Activated CD8-positive, alpha-beta memory T cell treated with anti-CD3 and anti-CD28 coated beads for 36 hours (primary cell): ENCODE measurements around the gene TSHZ1. TPM values are rescaled to one million over a fixed set of nuclear protein-coding genes. Genes with fewer than 3 reads are reported as not detected.

Experiments
- CTCF ChIA-PET: fragments of 350-600 bp; sonication (Branson Sonifier 250); formaldehyde crosslinking; loops from one replicate; lab custom pipeline; 2021; ENCODE audit warnings: antibody characterized with exemption; lab: Charles Lee
- POLR2A ChIA-PET: fragments of 350-600 bp; sonication (Branson Sonifier 250); formaldehyde crosslinking; loops from one replicate; lab custom pipeline; 2021; ENCODE audit warnings: antibody characterized with exemption; lab: Charles Lee
- total RNA-seq, 2 experiments: library from RNA; stranded (reverse); gene quantifications; one replicate each; pipeline ENCODE4 v1.2.3, GENCODE V29; 2021

Gene TSHZ1
- total RNA-seq, 2 experiments from 2014 or later = 14.8 to 15.0 TPM

DNA sequence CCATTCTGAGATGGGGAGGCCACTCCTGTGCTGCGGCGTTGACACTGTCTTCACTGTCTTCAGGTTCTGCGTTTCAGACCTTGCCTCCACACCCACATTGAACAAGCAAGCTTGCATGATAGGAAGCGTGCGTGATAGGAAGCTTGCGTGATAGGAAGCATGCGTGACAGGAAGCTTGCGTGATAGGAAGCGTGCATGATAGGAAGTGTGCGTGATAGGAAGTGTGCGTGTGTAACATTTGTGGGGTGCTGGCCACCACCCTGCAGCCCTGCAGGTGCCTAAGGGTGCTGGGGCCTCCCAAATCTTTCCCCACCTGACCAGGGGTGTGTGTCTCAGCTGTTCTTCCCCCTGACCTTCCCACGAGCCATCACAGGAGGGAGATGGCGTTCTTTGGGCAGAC is 25.3 kb downstream of the TSHZ1 start:
- ChIA-PET CTCF (no interaction called here), POLR2A (no interaction called here)

- POLR2A ChIA-PET = interaction anchor here (0.6 kb wide), 1 partner anchor 28 kb away, joined by 4 read pairs; the partner anchor contains the start of gene TSHZ1
- CTCF ChIA-PET = no interaction called here
These were observed 27.5 kb downstream of the TSHZ1 start for GRCh38 chr18:75238100-75238499.

DNA sequence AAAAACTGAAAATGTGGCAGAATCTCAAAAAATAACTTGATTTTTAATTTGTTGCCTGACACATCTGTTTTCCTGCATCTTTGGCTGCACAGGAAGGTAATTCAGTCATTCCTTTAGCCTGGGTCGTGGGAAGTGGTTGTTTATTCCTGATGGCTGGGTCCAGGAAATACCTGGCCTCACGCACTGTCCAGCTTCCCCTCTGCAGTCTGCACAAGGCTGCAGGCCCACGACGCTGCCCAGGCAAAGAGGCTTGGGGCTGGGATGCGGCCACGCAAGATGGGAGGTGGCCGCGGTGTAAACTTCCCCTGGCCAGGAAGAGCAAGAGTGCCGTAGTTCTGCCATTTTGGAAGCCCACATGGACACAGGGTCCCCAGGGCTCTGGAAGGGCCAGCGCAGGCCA is 28.2 kb downstream of the TSHZ1 start:
- CTCF ChIA-PET = no interaction called here
- POLR2A ChIA-PET = no interaction called here

GRCh38 chr18:75240433-75240832 is 29.8 kb downstream of the TSHZ1 start:
- CTCF ChIA-PET = no interaction called here
- POLR2A ChIA-PET = no interaction called here

DNA sequence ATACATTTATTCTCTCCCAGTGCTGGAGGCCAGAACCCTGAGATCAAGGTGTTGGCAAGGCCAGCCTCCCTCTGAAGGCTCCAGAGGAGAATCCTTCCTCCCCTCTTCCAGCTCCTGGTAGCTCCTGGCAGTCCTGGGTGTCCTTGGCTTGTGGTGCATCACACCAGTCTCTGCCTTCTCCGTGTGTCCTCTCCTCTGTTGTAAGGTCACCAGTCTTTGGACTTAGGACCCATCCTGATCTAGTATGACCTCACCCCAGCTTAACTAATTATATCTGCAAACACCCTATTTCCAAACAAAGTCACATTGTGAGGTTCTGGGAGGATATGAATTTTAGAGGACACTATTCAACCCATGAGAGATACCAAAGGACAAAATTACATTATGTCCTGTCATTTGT is 31.1 kb downstream of the TSHZ1 start:
- POLR2A ChIA-PET = no interaction called here
- CTCF ChIA-PET = no interaction called here

- CTCF ChIA-PET = interaction anchor here (0.6 to 1.2 kb wide), 2 partner anchors 48 to 376 kb away, joined by 3 to 4 read pairs; no protein-coding TSS in a partner anchor
- POLR2A ChIA-PET = no interaction called here
These were observed 34.0 kb downstream of the TSHZ1 start for GRCh38 chr18:75244351-75245313.

DNA sequence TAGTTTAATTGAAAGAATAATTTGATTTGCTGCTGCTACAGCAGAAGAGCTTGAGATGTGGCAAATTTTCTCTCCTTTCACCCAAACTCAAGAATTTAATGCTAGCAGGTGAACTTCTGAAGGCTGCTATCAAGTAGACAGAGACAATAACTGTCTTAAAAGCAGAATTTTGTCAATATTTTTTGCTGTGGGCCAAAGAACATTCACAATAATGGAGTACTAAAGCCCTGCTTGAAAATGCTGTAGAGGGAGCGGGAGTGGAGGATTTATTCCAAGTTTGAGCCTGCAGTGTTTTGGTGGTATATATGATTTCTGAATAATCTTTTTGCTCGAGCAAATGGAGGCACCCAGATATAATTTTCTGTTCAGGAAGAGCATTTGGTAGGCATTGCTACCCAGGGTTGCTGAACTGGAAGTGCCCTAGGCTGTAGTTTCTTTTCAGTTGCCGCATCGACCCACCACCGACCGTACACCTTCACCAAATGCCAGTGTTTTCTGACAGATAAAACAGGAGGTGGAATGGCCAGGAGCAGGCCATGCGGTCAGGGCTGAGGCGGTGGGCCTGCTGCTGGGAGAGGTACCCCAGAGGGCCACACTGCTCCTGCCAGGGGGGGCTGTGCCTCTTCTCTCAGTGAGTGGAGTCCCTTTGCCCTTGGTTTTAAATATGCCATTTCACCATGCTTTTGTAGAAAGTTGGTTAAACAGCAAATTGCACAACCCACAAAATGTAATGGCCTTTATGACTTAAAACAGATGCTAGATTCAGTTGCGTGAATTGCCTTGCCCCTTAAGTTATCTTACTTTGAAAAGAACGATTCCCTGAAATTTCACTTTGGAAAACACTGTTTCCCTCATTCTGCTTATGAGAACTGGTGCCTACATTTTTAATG is 36.4 kb downstream of the TSHZ1 start:
- ChIA-PET CTCF (no interaction called here), POLR2A (interaction anchor here (0.6 kb wide), 1 partner anchor 430 kb away, joined by 3 read pairs; no protein-coding TSS in a partner anchor)

DNA sequence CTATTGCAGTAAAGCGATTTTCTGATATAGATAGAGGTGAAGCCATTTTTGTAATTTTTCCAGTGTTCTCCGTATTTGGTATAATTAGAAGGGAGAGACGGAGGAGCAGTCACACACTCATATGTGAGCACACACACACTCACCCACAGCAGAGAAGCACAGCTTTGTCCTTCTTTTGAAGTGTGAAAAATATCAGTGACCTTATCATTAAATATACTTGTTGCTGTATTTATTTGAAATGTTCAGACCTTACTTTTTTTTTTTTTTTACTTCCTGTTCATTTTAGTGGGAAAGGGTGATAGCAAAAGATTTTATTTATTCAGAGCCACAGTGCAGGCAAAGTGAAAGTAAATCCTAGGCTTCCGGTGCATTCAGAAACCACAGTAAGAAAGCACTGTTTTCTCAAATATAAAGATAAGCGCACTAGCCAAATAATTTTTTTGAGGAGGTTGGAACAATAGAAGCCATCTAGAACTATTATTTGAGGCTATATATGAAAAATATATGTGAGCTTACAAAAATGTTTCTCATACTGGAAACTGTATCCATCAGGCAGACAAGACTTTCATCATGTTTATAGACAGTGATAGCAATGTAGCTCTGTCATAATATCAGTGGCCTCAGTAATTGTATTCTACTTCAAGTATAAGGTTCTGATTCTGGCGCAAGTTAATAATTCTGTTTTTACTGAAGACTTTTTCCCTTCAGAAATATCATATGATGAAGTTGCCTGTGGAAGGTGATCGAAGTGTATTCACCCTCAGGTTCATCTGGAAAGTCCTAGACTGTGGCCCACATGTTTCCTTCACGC is 37.2 kb downstream of the TSHZ1 start:
- ChIA-PET CTCF (no interaction called here), POLR2A (no interaction called here)

DNA sequence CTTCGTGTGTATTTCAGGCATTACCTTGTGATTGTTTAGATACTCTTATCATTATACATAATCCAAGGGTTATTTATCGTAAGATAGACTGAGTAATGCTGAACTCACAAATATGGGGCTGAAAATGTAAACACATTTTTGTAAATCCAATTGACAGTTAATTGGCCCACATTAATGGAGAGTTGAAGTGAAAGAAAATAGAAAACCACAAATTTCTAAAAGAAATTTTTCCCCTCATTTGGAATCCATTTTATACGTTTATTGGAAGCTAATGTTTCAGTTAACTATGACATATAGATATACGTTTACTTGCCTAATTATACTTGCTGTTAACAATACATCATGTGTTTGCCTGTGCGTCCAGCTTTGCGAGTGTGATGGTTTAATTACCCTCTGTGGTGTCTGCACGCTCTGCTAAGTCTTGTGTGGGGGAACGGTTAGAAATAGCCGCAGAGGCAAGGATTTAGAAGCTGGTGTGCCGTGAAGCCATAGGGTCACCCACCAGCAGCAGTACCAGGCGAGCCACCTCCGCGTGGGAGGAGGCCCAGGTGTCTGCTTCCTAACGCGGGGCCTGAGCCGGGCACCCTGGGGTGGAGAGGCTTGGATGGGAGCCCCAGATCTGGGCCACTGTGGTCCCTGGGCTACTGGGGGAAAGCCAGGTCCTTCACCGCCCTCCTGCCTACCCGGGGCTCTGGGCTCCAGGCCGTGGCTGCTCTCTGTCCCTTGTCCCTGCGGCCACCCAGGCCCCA is 38.0 kb downstream of the TSHZ1 start:
- CTCF ChIA-PET = no interaction called here
- POLR2A ChIA-PET = no interaction called here

DNA sequence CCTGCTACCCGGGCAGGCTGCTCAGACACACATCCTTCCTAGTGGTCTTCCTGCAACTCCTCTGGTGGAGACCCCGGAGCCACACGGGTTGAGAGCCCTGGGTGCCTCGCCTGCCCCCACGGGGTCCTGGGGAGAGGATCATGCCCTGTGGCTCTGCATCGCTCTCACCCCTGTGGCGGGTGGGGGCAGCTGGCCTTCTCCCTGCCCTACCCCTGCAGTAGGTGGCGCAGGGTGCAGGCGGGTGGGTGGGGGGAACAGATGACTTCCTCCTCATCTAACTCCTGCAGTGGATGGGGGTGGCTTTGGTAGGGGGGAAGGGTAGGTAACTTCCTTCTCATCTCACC is 38.5 kb downstream of the TSHZ1 start:
- POLR2A ChIA-PET = no interaction called here

GRCh38 chr18:75249672-75250470 is 39.3 kb downstream of the TSHZ1 start:
- ChIA-PET CTCF (no interaction called here), POLR2A (no interaction called here)

More for the DNA sequence above, 38.5 kb downstream of the TSHZ1 start:
- CTCF ChIA-PET = no interaction called here

- POLR2A ChIA-PET = no interaction called here
- CTCF ChIA-PET = no interaction called here
These were observed 39.8 kb downstream of the TSHZ1 start for GRCh38 chr18:75250471-75250821.

- ChIA-PET POLR2A (interaction anchor here (0.7 kb wide), 1 partner anchor 26 kb away, joined by 10 read pairs; no protein-coding TSS in a partner anchor), CTCF (no interaction called here)
These were observed 40.9 kb downstream of the TSHZ1 start for GRCh38 chr18:75251466-75251865.

DNA sequence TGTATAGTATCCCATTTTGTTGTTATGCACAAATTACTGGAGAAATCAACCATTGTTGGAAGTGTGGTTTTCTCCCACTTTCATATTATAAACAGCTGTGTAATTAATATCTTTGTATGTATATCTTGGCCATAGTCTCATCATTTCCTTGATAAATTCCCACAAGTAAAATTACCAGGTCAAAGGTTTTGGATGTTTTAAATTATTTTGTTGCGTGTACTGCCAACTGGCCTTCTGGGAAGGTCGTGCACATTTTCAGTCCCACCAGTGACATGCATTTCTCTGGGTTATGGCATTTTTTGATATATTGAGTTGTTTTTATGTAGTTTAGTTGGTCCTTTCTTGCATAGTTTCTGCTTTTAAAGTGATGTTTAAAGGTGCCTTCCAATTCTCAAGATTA is 41.5 kb downstream of the TSHZ1 start:
- ChIA-PET POLR2A (no interaction called here), CTCF (no interaction called here)

GRCh38 chr18:75253043-75253442 is 42.4 kb downstream of the TSHZ1 start:
- ChIA-PET POLR2A (no interaction called here), CTCF (no interaction called here)

DNA sequence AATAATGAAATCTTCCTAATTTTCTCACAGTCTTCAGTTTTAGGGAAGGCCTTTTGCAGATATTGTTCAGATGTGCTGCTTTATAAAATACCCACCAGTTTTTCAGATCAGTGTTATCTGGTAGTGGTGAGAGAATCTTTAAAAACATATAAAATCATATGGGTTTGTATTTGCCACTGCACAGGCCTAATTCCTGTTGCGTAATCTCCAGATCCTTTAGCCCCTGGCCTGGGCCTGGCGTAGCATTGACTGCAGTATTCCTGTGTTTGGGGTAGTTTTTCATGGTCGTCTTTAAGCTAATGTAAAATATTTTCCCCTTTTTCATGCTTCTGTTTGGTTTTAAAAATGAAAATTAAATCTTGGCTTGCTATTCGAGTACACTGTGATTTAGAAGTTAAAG is 43.2 kb downstream of the TSHZ1 start:
- ChIA-PET CTCF (no interaction called here), POLR2A (no interaction called here)

- ChIA-PET CTCF (no interaction called here), POLR2A (no interaction called here)
These were observed 44.5 kb downstream of the TSHZ1 start for GRCh38 chr18:75255094-75255493.

DNA sequence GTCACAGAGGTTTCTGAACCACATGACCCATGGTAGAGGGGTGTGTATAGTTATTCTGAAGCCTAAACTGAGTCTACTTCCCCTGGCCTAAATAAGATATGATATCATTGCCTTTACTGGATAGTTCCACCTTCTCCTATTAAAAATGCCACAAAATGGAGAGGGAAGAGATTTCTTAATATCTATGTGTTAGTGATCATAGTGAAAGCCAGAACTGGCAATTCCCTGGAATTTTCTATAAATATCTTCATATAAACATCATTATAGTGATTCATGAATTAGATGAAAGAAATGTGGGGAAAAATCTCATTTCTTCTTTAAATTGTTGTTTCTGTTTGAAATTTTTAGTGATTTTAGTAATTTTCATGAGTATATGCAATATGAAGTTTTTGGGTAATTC is 45.8 kb downstream of the TSHZ1 start:
- CTCF ChIA-PET = no interaction called here
- POLR2A ChIA-PET = no interaction called here
